SK-N-SH (cell line): ENCODE data around the gene ERI3. TPM values are rescaled to one million over a fixed set of nuclear protein-coding genes. Genes with fewer than 3 reads are reported as not detected.

Experiments used
- CTCF ChIA-PET: fragments of 300-600, 350-600 bp; formaldehyde crosslinking; extraction: SDS; loops from one replicate; lab custom pipeline; 2021; lab: Yijun Ruan, JAX
- POLR2A ChIA-PET: fragments of 350-600 bp; sonication (Branson Sonifier 250); formaldehyde crosslinking; extraction: SDS; loops from one replicate; lab custom pipeline; 2020; ENCODE audit warnings: antibody characterized with exemption, inconsistent platforms; lab: Yijun Ruan, JAX
- DNase-seq: peaks from one replicate; pipeline ENCODE4 v3.0.0; 2012
- H2AFZ ChIP-seq: fragments of 200-600 bp; sonication (generic); 2 replicates; pipeline ENCODE4 v1.8.1; 2016; ENCODE audit warnings: antibody characterized with exemption, mild to moderate bottlenecking, low read depth
- H3F3A ChIP-seq: fragments of 200-600 bp; sonication (generic); replicated peaks from 2 replicates; pipeline ENCODE3; 2016; ENCODE audit warnings: antibody characterized with exemption, mild to moderate bottlenecking; ENCODE audit not compliant: insufficient read depth
- H3K27ac ChIP-seq, 2 experiments: fragments of 200-500 bp in 1 of 2; fragments of 200-600 bp in 1 of 2; sonication (Bioruptor generic) in 1 of 2; sonication (generic), shearing (Covaris generic) in 1 of 2; 2 replicates each; pipeline versions ENCODE4 v1.5.1 to v1.6.1; 2014 to 2016; ENCODE audit warnings: low read depth in 2 of 2, inconsistent platforms in 1 of 2, low read length in 1 of 2, mild to moderate bottlenecking in 1 of 2, mixed read lengths in 1 of 2
- H3K27me3 ChIP-seq: fragments of 200-600 bp; sonication (generic), shearing (Covaris generic); 2 replicates; pipeline ENCODE4 v1.6.1; 2016; ENCODE audit warnings: mixed run types; ENCODE audit not compliant: insufficient read depth
- H3K36me3 ChIP-seq, 2 experiments: fragments of 200-500 bp in 1 of 2; fragments of 200-600 bp in 1 of 2; sonication (Bioruptor generic) in 1 of 2; sonication (generic) in 1 of 2; replicated peaks in 1 of 2; 2 replicates each; pipeline versions ENCODE3 to v1.5.1; 2014 to 2016; ENCODE audit warnings: low read length in 1 of 2, mild to moderate bottlenecking in 1 of 2; ENCODE audit not compliant: insufficient read depth in 2 of 2, control insufficient read depth in 1 of 2
- H3K4me1 ChIP-seq, 2 experiments: fragments of 200-500 bp in 1 of 2; fragments of 200-600 bp in 1 of 2; sonication (Bioruptor generic) in 1 of 2; sonication (generic), shearing (Covaris generic) in 1 of 2; 2 replicates each; pipeline versions ENCODE4 v1.5.1 to v1.6.1; 2014 to 2016; ENCODE audit warnings: low read depth in 1 of 2, low read length in 1 of 2, mixed run types in 1 of 2; ENCODE audit not compliant: insufficient read depth in 2 of 2, control insufficient read depth in 1 of 2
- H3K4me2 ChIP-seq: fragments of 200-600 bp; sonication (generic), shearing (Covaris generic); 2 replicates; pipeline ENCODE4 v1.6.1; 2017; ENCODE audit warnings: mixed run types
- H3K4me3 ChIP-seq, 2 experiments: fragments of 200-500 bp in 1 of 2; fragments of 200-600 bp in 1 of 2; sonication (Bioruptor generic) in 1 of 2; sonication (generic), shearing (Covaris generic) in 1 of 2; 2 replicates each; pipeline versions ENCODE4 v1.5.1 to v1.8.1; 2014 to 2016; ENCODE audit warnings: low read depth in 2 of 2, inconsistent platforms in 1 of 2, low read length in 1 of 2, mild to moderate bottlenecking in 1 of 2, mixed read lengths in 1 of 2, moderate library complexity in 1 of 2
- H3K79me2 ChIP-seq: fragments of 200-600 bp; sonication (generic); 2 replicates; pipeline ENCODE4 v1.8.1; 2017; ENCODE audit warnings: mild to moderate bottlenecking; ENCODE audit not compliant: insufficient read depth
- H3K9ac ChIP-seq: fragments of 200-600 bp; sonication (generic); 2 replicates; pipeline ENCODE4 v1.6.1; 2017; ENCODE audit warnings: mixed run types
- H3K9me2 ChIP-seq: fragments of 200-600 bp; sonication (generic); 2 replicates; pipeline ENCODE4 v1.6.1; 2017; ENCODE audit warnings: mixed run types
- H3K9me3 ChIP-seq: fragments of 200-600 bp; sonication (generic); 2 replicates; pipeline ENCODE4 v1.6.1; 2017; ENCODE audit warnings: mixed run types, mild to moderate bottlenecking, moderate library complexity
- H4K20me1 ChIP-seq: fragments of 200-600 bp; sonication (generic); 2 replicates; pipeline ENCODE4 v1.6.1; 2017; ENCODE audit warnings: mild to moderate bottlenecking, mixed run types; ENCODE audit not compliant: insufficient read depth
- CHD2 ChIP-seq: fragments of 150-350 bp; IDR thresholded peaks from 2 replicates; pipeline ENCODE4 v1.6.1; 2018; ENCODE audit warnings: low read length; ENCODE audit not compliant: partially characterized antibody
- EP300 ChIP-seq, 2 experiments: IDR thresholded peaks; 2 replicates each; pipeline versions ENCODE4 v1.4.0 to v1.6.1; 2012; ENCODE audit warnings: borderline replicate concordance in 1 of 2, low read depth in 1 of 2, low read length in 1 of 2
- EZH2phosphoT487 ChIP-seq: fragments of 200-600 bp; sonication (generic); IDR thresholded peaks from 2 replicates; pipeline ENCODE4 v1.6.1; 2017; ENCODE audit warnings: low read depth, mixed run types, mild to moderate bottlenecking, antibody characterized with exemption, moderate library complexity, borderline replicate concordance
- FOXM1 ChIP-seq: IDR thresholded peaks from 2 replicates; pipeline ENCODE4 v1.4.0; 2012; ENCODE audit warnings: low read depth, mild to moderate bottlenecking
- MXI1 ChIP-seq: IDR thresholded peaks from 2 replicates; pipeline ENCODE4 v1.6.1; 2012; ENCODE audit warnings: mild to moderate bottlenecking, low read depth, low read length, improper control_type of control experiment
- POLR2AphosphoS5 ChIP-seq: IDR thresholded peaks from 2 replicates; pipeline ENCODE4 v1.6.1; 2012; ENCODE audit warnings: low read depth, low read length
- RAD21 ChIP-seq: IDR thresholded peaks from 2 replicates; pipeline ENCODE4 v1.6.1; 2012; ENCODE audit warnings: mild to moderate bottlenecking, low read length
- SIN3A ChIP-seq: IDR thresholded peaks from 2 replicates; pipeline ENCODE4 v1.6.1; 2012; ENCODE audit warnings: low read depth, mild to moderate bottlenecking, low read length, moderate library complexity, borderline replicate concordance
- SMC3 ChIP-seq: IDR thresholded peaks from 2 replicates; pipeline ENCODE4 v1.6.1; 2012; ENCODE audit warnings: low read depth, low read length, improper control_type of control experiment
- TAF1 ChIP-seq: IDR thresholded peaks from 2 replicates; pipeline ENCODE4 v1.6.1; 2012; ENCODE audit warnings: low read depth, mild to moderate bottlenecking, low read length, moderate library complexity, borderline replicate concordance
- TCF12 ChIP-seq: IDR thresholded peaks from 2 replicates; pipeline ENCODE4 v1.4.0; 2012
- YY1 ChIP-seq: IDR thresholded peaks from 2 replicates; pipeline ENCODE4 v1.4.0; 2012; ENCODE audit warnings: low read depth, mild to moderate bottlenecking
- WGBS: methylation state at CpG from one replicate; pipeline ENCODE4 v1.1.6; 2017; ENCODE audit warnings: low lambda C conversion rate; 5-methylcytosine and 5-hydroxymethylcytosine counted together
- polyA plus RNA-seq, 3 experiments: library from polyadenylated mRNA; depleted of rRNA; stranded (reverse); fragments of >200 nt; gene quantifications; 2 replicates each; pipeline ENCODE4 v1.2.3, GENCODE V29; 2012
- TF ChIP-seq, protein P1 (sequence below): IDR thresholded peaks from 2 replicates; pipeline ENCODE4; 2012
- TF ChIP-seq, protein P2 (sequence below): IDR thresholded peaks from 2 replicates; pipeline ENCODE4 v1.4.0; 2012; ENCODE audit warnings: low read depth
- TF ChIP-seq, protein P3 (sequence below): fragments of 150-350 bp; IDR thresholded peaks from 2 replicates; pipeline ENCODE4 v1.6.1; 2017; ENCODE audit warnings: antibody characterized with exemption, low read length, low read depth, borderline replicate concordance
- TF ChIP-seq, protein P4 (sequence below): fragments of 150-350 bp; IDR thresholded peaks from 2 replicates; pipeline ENCODE4 v1.6.1; 2016; ENCODE audit warnings: mild to moderate bottlenecking, low read depth, low read length

Gene ERI3
- polyA plus RNA-seq, 1 of the 3 experiments (the other 2 are of a cell fraction), result 60.7 TPM

DNA sequence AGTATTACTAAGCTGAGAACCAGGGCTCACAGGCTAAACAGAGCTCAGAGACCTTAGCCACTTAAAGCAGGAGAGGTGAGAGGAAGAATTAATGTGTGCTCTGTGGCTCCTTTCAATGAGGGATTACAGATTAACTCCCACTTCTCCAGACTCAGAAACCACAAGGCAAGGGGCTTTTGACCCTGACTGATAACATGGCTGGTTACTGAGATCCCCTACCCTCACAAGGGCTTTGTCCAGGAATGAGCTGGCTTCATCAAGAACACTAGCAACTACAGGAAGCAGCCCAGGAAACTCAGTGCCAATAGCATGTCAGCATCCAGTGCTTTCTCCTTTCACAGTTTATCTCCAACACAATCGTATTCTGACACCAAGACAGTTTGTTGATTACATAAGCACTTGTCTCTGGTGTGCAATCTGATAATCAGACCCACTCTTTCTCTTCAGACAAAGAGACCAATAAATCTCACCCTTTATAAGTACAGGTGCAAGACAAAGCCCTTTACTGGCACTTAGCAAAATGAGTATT is 38.8 kb downstream of the ERI3 start:
- DNase-seq, result no peak
- Histone ChIP-seq H3K27ac (no peak overlapping the region), H2AFZ (no peak overlapping the region), H3K9ac (no peak overlapping the region), H4K20me1 (no peaks in the 10 kb centered on the region), H3K36me3 (peaks cover 15 to 70% of the 10 kb centered on the region in 2 experiments), H3K79me2 (no peaks in the 10 kb centered on the region), H3K27me3 (no peaks in the 10 kb centered on the region), H3K4me3 (no peak overlapping the region), H3K4me2 (no peak overlapping the region), H3K4me1 (no peaks in the 10 kb centered on the region; a peak in 1 of 4 replicates), H3K9me2 (no peaks in the 10 kb centered on the region), H3K9me3 (no peaks in the 10 kb centered on the region), H3F3A (no peaks in the 10 kb centered on the region)
- WGBS, result 67% methylated on average over 1 of the region's 1 CpG
- POLR2A ChIA-PET, result no interaction called here
- TF ChIP-seq, protein P1, sequence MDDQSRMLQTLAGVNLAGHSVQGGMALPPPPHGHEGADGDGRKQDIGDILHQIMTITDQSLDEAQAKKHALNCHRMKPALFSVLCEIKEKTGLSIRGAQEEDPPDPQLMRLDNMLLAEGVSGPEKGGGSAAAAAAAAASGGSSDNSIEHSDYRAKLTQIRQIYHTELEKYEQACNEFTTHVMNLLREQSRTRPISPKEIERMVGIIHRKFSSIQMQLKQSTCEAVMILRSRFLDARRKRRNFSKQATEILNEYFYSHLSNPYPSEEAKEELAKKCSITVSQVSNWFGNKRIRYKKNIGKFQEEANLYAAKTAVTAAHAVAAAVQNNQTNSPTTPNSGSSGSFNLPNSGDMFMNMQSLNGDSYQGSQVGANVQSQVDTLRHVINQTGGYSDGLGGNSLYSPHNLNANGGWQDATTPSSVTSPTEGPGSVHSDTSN, result no peak
- TF ChIP-seq RAD21, result no peak
- TF ChIP-seq, protein P2, sequence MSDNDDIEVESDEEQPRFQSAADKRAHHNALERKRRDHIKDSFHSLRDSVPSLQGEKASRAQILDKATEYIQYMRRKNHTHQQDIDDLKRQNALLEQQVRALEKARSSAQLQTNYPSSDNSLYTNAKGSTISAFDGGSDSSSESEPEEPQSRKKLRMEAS, result no peak
- no peak for TF ChIP-seq EZH2phosphoT487
- no peak for TF ChIP-seq CHD2
- no peak for TF ChIP-seq EP300 (IDR thresholded peaks at IDR 0.05; ENCODE audit: borderline replicate concordance in 1 of 2, low read depth in 1 of 2, low read length in 1 of 2)
- TF ChIP-seq, protein P3, sequence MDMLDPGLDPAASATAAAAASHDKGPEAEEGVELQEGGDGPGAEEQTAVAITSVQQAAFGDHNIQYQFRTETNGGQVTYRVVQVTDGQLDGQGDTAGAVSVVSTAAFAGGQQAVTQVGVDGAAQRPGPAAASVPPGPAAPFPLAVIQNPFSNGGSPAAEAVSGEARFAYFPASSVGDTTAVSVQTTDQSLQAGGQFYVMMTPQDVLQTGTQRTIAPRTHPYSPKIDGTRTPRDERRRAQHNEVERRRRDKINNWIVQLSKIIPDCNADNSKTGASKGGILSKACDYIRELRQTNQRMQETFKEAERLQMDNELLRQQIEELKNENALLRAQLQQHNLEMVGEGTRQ, result no peak
- no peak for TF ChIP-seq SMC3
- TF ChIP-seq YY1, result no peak
- no peak for TF ChIP-seq POLR2AphosphoS5
- TF ChIP-seq SIN3A, result no peak
- TF ChIP-seq TCF12, result no peak
- TF ChIP-seq, protein P4, sequence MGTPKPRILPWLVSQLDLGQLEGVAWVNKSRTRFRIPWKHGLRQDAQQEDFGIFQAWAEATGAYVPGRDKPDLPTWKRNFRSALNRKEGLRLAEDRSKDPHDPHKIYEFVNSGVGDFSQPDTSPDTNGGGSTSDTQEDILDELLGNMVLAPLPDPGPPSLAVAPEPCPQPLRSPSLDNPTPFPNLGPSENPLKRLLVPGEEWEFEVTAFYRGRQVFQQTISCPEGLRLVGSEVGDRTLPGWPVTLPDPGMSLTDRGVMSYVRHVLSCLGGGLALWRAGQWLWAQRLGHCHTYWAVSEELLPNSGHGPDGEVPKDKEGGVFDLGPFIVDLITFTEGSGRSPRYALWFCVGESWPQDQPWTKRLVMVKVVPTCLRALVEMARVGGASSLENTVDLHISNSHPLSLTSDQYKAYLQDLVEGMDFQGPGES, result no peak
- TF ChIP-seq FOXM1, result no peak
- TF ChIP-seq TAF1, result no peak
- TF ChIP-seq MXI1, result no peak
- CTCF ChIA-PET, result interaction anchor here (1.1 to 3.2 kb wide), 8 partner anchors 15 to 337 kb away, joined by 3 to 36 read pairs (median 5); no protein-coding TSS in a partner anchor
